HG03457 (cell line): ENCODE measurements around the gene SLFNL1.

Experiments used
- ATAC-seq: cut with Tn5 transposase; IDR thresholded peaks from one replicate; pipeline ENCODE4 v1.9.1; 2021; ENCODE audit warnings: moderate number of reproducible peaks; ENCODE audit not compliant: unreplicated experiment

The SLFNL1 gene

DNA sequence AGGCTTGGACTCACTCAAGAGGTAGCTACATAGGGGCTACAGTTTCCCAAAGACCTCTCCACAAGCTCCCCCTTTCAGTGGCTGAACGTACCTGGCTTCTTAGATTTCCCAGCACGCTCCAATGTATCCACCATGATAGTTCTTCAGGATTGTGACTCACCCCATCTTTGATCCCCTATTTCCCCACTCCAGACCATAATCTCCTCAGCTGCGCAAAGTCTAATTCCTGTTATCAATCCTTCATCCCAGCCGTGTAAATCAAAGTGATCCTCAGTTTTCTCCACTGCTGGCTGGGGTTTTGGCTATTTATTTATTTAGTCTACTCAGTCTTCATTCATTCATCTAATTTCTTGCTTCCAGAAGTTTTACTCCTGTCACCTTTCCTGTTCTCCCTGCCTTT, 55.1 kb downstream of the SLFNL1 start:
- no peak for ATAC-seq
